Transverse colon (tissue), 3 donors: ENCODE measurements around the gene INPP5B.

ENCODE experiments used
- EP300 ChIP-seq: sonication (generic); formaldehyde crosslinking; IDR thresholded peaks from one replicate; pipeline ENCODE4 v1.6.1; 2017; ENCODE audit warnings: antibody characterized with exemption, low read depth
- TF ChIP-seq, protein P1 (sequence below), 5 experiments: fragments of 200-600 bp in 3 of 5; fragments of 450-650 bp in 2 of 5; sonication (generic) in 3 of 5; IDR thresholded peaks; 1 replicate in 2 of 5; 2 replicates in 3 of 5; pipeline ENCODE4 v1.5.1; 2016 to 2017; ENCODE audit warnings: antibody characterized with exemption in 5 of 5, inconsistent platforms in 3 of 5, mild to moderate bottlenecking in 2 of 5, moderate library complexity in 1 of 5

DNA sequence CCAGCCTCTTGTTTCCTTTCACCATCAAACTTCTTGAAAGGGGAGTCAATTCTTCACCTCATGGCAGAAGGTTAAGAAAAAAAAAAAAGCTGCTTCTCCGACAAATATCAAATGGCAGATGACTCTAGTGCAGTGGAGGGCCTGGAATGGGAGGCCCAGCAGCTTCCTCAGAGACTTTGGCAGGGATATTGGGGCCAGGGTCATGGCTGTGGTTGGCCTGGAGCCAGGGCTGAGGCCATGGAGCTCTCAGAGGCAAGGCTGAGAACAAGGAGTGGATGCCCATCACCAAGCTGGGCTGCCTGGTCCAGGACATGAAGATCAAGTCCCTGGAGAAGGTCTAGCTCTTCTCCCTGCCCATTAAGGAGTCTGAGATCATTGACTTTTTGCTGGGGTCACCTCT, 106.1 kb downstream of the INPP5B start:
- TF ChIP-seq EP300 = no peak
- TF ChIP-seq, protein P1, sequence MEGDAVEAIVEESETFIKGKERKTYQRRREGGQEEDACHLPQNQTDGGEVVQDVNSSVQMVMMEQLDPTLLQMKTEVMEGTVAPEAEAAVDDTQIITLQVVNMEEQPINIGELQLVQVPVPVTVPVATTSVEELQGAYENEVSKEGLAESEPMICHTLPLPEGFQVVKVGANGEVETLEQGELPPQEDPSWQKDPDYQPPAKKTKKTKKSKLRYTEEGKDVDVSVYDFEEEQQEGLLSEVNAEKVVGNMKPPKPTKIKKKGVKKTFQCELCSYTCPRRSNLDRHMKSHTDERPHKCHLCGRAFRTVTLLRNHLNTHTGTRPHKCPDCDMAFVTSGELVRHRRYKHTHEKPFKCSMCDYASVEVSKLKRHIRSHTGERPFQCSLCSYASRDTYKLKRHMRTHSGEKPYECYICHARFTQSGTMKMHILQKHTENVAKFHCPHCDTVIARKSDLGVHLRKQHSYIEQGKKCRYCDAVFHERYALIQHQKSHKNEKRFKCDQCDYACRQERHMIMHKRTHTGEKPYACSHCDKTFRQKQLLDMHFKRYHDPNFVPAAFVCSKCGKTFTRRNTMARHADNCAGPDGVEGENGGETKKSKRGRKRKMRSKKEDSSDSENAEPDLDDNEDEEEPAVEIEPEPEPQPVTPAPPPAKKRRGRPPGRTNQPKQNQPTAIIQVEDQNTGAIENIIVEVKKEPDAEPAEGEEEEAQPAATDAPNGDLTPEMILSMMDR (IDR thresholded peaks at IDR 0.05) = no peak
